COLO829 (cell line): ENCODE measurements around the gene ARVCF.

Source experiments
- DNase-seq: peaks from one replicate; pipeline ENCODE4 v3.0.0; 2012; ENCODE audit warnings: low spot score

Gene ARVCF

DNA sequence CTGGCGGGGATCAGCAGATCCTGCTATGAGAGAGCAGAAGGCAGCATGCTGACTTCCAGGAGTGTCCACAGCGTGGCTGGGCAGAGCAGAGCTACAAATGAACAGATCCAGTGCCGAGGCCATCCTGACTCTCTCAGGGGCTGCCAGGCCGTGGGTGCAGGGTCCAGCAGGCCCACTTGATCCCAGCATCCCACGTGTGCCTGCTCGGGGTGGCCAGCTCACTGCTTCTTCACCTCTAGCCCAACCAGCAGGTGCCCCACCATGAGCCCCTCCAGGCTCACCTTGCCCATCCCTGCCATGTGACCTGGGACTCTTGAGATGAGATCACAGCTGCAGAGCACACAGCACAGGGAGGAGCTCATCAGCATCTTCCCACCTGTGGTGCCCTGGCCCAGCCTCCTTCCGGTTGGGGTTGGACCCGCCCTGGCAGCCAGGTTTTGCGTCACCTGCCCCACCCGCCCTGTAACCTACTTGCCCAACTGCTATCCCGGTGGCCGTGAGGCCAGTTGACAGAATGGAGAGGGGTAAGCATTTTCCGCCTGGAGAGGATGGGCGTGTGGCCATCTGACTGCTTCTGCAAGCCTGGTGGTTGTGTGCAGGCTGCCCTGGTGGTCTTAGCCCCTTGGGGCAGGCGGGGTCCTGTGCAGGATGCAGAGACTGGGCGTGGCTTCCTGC lies 15.2 kb upstream of the ARVCF start:
- DNase-seq, result no peak

DNA sequence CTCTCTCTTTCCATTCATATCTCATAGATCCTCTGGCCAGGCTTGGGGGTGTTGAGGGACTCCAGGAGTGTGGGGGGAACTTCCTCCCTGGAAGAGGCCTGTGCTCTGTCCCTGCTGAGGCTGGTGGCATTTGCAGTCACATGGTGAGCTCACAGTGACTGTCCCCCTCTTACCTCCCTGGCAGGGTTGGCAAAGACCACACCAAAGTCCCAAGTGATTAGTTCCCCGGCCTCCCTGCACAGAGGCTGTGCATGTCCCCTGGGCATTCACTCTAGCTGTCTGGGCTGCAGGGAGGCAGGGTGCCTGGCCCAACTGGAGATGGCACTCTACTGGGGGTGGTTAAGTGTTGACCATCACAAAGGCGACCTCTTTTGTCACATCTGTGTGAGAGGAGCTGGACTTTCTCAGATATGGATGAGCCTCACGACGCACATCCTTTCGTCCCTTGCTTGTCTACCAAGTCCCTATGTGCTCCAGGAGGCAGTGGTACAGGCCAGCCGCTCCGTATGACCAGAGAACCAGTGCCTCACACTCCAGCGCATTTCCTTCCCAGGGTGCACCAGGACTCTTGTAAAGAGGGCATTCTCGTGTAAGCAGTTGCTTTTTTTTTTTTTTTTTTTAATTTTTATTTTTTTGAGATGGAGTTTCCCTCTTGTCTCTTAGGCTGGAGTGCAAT lies 13.1 kb upstream of the ARVCF start:
- no peak for DNase-seq

DNA sequence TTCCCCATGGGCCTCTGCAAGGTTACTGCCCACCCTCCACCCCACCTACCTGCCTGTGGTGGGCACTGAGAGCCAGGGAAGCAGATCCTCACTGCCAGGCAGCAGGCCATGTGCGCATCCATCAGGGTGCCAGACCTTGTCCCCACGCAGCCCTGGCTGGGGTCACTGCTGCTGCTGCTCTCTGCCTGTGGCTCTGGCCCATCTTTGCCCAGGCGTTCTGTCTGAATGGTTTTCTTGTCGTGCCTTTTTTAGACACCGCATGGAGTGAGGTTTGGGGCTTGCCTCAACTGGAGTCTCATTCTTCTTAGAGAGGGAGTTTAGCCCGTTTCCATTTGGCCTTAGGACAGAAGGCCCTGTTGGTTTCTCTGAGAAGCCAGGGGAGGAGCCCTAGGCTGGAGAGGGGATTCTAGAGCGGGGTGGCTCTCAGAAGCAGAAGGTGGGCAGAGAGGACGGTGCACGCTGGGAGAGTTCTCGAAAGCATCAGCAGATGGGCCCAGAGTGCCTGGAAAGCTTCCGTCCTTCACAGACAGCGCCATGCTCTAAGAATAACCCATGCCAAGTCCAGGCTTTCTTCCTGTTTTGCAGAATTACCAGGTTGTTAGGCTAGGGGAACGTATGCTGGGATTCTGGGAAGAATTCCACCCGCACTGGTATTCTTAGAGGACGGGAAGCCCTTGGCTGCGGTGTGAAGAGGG lies 12.4 kb upstream of the ARVCF start:
- DNase-seq, result no peak

DNA sequence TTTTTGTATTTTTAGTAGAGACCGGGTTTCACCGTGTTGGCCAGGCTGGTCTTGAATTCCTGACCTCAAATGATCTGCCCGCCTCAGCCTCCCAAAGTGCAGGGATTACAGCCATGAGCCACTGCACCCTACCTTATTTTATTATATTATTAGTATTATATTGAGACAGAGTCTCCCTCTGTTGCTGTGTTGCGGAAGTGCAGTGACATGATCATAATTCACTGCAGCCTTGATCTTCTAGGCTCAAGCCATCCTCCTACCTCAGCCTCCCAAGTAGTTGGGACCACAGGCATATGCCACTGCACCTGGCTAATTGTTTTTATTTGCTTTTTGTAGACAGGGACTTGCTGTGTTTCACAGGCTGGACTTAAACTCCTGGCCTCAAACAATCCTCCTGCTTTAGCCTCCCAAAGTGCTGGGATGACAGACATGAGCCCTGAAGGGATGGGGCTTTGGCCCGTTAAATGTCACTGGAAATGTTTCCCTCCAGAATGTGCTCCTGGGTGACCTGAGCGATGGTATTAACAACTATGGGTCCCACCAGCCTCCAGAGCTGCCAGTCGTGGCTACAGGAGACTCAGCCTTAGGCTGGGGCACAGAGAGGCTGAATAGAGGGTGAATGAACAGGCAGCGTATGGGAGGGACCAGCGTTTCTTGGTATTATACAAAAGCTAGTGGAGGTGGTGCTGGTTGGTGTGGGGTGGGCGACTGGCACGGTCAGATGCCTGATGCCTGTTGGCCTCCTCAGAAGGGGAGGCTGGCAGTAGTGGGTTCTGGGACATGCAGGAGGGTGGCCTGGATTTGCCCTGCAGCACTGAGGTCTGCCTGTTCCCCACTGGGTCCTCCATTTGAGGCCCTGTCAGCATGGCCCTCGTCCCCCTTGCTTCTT lies 11.6 kb upstream of the ARVCF start:
- DNase-seq, result no peak

DNA sequence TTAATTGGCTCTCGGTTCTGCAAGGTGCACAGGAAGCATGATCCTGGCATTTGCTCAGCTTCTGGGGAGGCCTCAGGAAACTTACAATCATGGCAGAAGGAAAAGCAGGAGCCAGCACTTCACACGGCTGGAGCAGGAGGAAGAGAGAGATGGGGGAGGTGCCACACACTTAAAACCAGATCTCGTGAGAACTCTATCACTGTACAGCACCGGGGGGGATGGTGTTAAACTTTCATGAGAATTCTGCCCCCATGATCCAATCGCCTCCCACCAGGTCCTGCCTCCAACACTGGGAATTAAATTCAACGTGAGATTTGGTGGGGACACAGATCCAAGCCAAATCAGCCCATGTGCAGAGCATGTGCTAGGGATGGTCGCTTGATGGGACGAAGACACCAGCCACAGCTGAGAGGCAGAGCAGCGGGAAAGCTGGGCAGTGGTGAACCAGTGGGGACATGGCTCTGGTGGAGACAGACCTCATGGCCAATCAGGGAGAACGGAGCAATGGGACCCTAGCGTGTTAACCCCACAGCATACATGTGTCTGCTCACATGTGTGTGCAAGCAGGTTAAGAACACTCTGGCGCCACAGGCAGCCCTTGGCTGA lies 10.5 kb upstream of the ARVCF start:
- no peak for DNase-seq

DNA sequence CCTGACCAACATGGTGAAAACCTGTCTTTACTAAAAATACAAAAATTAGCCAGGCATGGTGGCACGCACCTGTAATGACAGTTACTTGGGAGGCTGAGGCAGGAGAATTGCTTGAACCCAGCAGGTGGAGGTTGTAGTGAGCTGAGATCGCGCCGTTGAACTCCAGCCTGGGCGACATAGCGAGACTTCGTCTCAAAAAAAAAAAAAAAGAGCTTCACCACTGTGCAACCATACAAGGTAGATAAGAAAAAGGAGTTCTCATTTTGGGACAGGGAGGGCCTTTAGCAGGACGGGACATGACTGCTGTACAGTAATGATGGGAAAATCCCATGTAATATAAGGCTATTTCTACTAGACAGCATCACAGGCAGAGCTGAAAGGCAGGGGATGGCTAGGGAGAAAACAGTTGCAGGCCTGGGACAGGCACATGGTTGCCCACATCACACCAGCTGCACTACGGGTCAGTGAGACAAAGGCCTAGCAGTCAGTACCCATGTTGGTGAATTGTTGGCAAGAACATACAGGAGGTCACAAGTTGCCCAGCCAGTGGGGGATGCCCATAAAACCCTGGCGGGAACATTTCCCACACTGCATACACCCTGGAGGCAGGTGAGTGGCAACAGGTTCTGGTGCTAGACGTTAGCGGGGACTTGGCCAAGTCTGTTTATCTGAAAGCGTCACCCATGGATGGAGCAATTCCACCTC lies 9.7 kb upstream of the ARVCF start:
- no peak for DNase-seq

DNA sequence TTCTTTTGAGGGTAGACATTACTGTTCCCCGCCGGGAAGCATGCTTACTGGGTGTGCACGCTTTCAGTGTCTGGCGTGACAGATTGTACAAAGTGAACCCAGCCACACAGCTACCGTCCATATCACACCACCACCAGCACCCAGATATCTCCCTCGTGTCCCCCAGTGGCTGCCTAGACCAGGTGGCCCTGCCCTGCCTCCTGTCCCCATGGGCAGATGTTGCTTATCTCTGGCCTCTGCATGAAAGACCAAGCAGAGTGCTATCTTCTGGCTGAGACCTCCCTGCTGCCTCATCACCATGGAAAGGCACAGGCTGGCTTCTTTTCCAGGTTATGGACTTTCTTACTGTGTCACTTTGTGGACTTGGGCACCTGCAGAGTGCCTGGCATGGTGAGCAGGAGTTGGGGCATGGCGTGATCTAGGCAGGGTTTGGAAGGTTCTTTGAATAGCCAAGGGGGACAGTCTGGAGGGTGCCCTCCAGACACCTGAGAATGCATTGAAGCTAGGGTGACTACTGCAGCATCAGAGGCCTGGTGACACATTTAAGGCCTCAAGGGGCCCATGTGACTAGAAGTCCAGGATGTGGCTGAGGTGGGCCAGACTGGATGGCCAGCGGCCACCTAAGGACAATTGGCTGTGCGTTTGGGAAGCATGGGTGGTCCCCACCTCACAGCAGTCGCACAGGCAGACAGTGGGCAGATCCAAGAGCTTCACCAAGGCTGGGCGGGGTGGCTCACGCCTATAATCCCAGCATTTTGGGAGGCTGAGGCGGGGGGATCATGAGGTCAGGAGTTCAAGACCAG lies 9.0 kb upstream of the ARVCF start:
- DNase-seq, result no peak

DNA sequence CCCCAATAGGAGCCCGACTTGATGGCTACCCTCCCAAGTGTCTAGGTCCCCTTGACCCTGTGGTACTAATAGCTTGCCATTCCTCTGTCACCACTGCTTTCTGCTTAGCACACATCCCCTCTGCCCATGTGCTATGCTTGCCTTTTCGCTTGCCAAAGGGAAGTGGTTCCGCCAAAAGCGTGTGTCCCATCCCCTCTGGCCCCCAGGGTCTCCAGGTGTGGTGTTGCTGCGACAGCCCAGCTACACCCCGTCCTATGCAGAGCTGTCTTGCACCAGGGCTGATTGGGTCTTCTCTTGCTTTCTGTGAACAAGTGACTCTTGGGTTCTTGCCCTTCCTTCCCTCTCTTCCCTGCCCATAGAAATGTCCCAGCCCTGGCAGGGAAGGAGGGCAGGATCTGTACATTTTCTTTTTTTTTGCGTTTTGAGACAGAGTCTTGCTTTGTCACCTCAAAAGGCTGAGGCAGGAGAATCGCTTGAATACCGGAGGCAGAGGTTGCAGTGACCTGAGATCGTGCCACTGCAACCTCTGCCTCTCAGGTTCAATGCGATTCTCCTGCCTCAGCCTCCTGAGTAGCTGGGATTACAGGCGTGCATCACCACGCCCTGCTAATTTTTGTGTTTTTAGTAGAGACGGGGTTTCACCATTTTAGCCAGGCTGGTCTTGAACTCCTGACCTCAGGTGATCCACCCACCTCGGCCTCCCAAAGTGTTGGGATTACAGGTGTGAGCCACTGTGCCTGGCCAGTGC lies 8.2 kb upstream of the ARVCF start:
- no peak for DNase-seq

DNA sequence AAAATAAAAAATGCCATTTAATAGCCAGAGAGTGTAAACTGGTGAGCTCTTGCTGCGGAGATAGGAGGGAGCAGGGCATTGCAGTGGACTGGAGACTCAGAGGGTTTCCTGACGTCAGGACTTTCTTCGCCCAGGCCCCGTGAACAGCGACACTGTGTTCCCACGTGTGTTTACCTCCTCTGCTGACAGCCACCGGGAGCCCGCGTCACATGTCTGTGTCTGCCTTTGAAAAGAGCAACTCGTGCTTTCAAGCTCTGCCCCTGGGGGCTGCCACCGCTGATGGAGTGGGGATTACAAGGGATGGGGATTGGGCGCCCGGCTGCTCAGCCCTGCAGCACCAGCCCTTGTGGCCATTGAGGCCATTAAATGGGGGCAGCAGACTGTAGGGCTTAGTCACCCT lies 7.6 kb upstream of the ARVCF start:
- DNase-seq, result no peak

DNA sequence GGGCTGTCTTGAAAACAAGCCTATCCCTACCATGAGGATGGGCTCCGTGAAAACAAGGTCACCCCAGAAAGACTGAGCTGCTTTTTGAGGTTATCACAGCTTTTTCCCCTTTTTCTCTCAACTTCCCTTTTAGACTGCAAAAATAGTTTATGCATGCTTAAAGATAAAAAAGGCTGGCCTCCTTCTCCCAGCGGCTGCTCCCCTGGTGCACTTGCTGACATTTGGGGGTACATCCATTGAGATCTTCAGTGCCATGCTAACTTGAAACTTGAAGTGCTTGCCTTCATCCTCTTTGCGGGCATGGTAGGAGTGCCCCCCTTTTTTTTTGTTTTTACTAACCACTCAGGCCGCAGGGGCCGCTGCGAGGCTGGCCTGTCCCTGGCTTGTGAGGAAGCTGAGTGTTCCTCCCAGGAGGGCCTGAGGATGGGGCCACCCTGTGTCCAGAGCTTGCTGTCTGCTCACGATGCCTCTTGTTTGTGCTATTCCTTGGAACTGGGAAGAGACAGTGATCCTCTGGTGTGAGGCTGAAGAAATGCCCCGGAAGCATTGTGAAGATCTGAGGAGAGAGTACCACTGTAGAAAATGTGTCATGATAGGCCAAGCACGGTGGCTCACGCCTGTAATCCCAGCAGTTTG lies 6.5 kb upstream of the ARVCF start:
- no peak for DNase-seq

DNA sequence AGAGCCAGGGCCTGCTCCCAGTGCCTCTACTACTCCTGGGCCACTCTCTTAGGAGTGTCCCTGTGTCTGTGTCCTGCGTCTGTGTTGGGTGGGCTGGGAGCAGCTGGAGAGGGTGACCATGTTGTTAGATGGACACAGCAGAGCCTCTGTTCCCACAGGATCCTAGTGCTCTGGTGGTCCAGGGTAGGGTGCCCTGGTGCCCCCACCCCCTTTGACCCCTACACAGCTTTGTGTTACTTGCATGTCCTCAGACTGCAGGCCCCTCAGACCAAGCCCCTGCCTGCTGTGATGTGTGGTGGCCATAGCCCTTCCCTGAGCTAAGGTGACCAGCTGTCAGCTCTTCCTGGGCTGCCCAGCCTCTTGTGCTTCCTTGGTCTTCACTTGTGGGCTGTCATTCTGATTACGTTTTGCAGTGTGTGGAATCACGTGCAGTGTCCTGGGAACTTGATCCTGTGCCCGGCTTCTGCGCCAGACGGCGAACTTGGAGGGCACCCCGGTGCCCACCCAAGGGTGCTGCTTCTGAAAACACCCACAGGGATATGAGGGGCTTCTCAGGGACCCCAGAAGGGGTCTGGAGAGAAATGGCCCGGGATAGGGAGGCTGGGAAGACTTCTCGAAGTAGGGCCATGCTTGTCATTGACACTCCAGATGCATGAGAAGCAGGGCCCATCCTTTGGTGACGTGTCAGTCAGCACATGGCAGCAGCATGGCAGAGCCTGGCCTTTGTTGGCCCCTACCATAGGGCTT lies 5.8 kb upstream of the ARVCF start:
- DNase-seq, result no peak

DNA sequence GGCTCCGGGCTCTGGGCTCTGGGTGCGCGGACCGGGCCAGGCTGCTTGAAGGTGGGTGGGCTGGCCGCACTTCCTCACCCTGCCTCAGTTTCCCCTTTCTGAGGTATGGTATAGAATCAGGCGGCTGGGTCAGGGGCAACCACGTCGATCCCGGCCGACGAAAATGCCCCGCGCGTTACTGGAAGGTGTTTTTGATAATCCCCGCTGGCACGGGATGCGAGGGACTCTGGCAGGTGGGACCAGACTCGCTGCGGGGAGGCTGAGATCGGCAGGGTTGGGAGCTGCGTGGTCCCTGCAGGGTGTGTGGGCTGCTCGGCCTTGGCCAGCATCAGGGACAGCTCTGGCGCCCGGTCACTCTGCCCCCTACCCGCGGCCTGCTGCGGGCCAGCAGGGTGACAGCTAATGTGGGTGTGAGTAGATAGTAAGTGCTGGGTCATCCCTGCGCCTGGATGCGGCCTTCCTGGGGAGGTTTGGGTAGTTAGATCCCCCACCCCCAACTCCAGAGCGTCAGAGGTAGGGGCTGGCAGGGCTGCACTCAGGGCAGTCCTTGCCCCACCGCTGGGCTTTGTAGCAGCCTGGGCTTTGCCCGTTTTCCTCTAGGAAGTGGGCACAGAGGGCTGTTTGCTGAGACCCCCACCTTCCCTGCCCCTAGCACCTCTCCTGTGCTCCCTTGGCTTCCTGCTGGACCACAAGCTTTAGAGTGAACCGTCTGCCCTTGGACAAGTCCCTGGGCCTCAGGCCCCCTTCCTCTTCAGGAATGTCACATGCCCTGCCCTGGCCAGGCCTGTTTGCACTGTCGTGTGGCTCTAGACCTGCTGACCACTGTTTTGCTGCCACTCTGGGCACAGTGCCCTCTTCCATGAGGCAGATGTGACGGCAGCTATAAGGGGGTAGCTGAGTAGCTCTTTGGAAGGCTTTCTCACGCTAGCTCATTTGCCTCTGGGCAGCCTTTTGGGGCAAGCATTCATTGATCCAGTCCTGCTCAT lies 4.9 kb upstream of the ARVCF start:
- peak; percentile 33 for DNase-seq

DNA sequence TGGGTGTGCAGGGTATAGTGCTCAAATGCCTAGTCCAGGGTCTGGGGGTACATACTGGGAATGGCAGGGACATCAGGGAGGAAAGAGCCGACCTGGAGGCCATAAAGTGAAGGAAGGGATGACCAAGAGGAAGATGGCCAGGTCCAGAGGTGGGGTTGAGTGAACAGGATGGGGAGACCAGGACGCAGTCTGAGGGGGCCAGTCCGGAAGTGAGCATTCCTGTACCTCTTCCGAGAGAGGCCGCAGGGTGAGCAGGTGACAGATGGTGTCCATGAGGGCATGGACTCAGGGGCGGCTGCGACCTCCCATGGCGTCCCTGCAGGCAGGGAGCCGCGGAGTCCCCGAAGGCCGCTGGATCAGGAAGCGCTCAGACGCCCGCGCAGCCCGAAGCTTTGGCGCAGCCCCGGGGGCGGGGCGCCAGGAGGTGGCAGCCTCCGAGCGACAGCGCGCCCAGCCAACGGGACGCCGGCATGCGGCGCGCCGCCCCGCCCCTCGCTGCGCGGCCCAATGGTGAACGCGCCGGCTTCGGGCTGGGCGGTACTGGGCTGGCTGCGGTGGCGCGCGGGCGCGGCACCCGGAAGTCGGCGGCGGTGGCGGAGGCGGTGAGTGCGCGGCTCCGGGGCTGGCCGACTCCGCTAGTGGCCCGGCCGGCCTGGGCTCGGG lies 4.0 kb upstream of the ARVCF start, which contains the start of gene TANGO2:
TSS of gene TANGO2 (plus strand) at position 578 of the 663 bp plus-strand sequence. CDS start 15,689 bp downstream, outside the sequence.
- peak; percentile 95 for DNase-seq

DNA sequence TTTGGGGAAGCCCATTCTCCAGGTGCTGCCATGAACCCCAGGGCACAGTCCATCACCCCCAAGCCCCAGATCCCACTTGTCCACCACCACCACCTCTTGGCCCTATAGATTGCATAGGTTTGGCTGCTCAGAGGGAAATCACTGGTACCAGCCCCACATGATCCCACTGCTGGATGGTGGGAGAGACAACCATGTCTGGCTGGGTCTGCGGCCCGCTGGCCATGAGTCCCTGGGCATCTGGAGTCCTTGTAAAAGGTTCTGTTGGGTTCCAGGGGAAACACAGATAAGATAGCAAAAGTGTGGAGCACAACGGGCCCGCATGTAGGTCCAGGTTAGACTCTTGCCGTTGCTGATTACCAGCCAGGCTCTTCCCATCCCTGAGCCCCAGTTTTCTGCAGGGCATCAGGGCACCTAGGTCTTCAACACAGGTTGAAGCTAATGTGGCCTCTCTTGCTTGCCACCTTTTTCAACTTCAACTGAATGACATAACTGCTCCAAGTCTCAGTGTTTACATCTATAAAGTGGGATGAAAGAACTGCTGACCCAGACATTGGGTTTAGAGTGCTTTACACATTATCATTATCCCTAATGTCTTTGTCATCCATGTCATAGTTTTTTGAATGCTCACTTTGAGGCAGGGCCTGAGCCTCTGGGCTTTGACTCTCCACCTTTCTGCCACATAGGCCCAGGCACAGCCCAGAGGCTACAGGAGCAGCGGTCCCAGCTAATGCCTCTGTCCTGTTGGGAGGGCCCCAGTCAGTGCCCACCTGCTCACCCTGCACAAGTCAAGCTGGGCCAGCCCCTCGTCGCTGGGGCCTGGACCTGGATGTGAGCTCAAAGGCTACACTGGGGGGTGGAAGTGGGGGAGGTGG lies 3.3 kb upstream of the ARVCF start:
- DNase-seq, result no peak

DNA sequence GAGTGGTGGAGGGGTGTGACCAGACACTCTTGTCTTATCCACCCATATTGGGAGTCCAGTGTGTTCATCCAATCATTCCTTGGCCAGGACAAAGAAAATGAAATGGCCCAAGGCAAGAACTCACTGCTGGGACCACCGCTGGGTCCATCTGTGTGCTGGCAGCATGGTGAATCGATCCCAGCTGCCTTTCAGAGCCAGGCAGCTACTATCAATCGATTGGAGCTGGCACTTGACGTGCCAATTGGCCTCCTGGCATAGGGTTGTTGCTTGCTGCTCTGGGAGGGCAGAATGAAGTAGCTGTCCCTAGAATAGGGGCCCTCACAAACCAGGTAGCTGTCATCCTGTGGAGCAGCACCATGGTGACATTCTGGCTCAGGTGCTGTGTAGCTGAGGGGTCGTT lies 1.4 kb upstream of the ARVCF start:
- DNase-seq, result no peak

DNA sequence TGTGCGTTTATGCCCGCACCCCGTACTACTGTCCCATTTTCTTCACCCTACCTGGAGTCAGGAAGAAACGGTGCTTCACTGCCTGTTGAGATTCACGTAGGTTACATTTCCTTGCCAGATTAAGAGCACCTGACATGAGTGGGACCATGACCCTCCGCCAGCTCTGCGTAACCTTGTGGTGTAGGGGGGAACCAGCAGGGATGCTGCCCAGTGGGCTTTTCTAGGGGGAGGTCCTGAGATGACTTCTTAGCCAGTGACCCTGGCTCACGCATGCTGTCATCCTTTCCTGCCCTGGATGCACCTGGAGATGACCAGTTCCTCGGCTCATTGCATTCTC lies 967 bp upstream of the ARVCF start:
- no peak for DNase-seq
